Activated CD8-positive, alpha-beta T cell treated with anti-CD3 and anti-CD28 coated beads for 36 hours (primary cell): ENCODE measurements around the gene FAM210A. TPM values are rescaled to one million over a fixed set of nuclear protein-coding genes. Genes with fewer than 3 reads are reported as not detected.

Experiments
- ATAC-seq: fragments of 200-7000 bp; cut with Tn5 transposase; one replicate; pipeline ENCODE4 v1.10.0; 2021; ENCODE audit warnings: mild to moderate bottlenecking, moderate library complexity
- CTCF ChIA-PET: fragments of 350-600 bp; sonication (Branson Sonifier 250); formaldehyde crosslinking; loops from one replicate; lab custom pipeline; 2021; ENCODE audit warnings: antibody characterized with exemption; lab: Charles Lee
- POLR2A ChIA-PET: fragments of 350-600 bp; sonication (Branson Sonifier 250); formaldehyde crosslinking; loops from one replicate; lab custom pipeline; 2021; ENCODE audit warnings: antibody characterized with exemption; lab: Charles Lee
- DNase-seq: peaks from one replicate; pipeline ENCODE4 v3.0.0-alpha.2; 2020
- H3K27ac Mint-ChIP-seq: one replicate; pipeline ENCODE4 v1.8.0; 2021; ENCODE audit warnings: mild to moderate bottlenecking, mixed read lengths
- H3K27me3 Mint-ChIP-seq: one replicate; pipeline ENCODE4 v1.8.0; 2021; ENCODE audit warnings: mixed read lengths
- H3K36me3 Mint-ChIP-seq: one replicate; pipeline ENCODE4 v1.8.0; 2021; ENCODE audit warnings: low read depth, mixed read lengths
- H3K4me1 Mint-ChIP-seq: one replicate; pipeline ENCODE4 v1.8.0; 2021; ENCODE audit warnings: low read depth, mixed read lengths
- H3K4me3 Mint-ChIP-seq: one replicate; pipeline ENCODE4 v1.8.0; 2021; ENCODE audit warnings: mild to moderate bottlenecking, moderate library complexity, mixed read lengths
- H3K9me3 Mint-ChIP-seq: one replicate; pipeline ENCODE4 v1.8.0; 2021; ENCODE audit warnings: mixed read lengths
- intact Hi-C: fragments of 100-400 bp; cut with micrococcal nuclease; formaldehyde crosslinking; loops from one replicate; pipeline ENCODE4 v1.10.0; 2022
- total RNA-seq, 2 experiments: library from RNA; stranded (reverse); gene quantifications; one replicate each; pipeline ENCODE4 v1.2.3, GENCODE V29; 2021
- TF ChIP-seq, protein P1 (sequence below): fragments of 200-600 bp; IDR thresholded peaks from one replicate; pipeline ENCODE4 v1.8.0; 2022; ENCODE audit warnings: antibody characterized with exemption, mild to moderate bottlenecking

The FAM210A gene
- total RNA-seq, 2 experiments from 2014 or later = 57.7 to 64.2 TPM

DNA sequence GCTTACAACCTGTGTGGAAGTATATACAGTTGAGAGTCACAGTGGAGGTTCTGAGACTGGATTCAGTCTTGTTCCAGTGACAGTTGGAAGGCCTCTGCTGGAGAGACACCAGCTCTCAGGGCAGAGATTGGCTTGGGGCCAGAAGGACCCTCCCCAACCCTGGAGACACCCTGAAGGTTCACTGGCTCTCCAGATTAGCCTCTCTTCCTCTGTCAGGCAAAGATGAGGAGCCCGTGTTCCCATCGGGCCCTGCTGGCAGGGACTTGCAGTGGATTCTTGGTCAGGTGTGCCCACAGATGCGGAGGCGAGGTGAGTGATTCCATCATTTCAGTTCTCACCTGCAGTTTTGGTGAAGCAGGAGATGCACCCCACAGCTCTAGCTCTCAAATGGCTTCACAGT is 78.6 kb downstream of the FAM210A start:
- no peak for ATAC-seq

DNA sequence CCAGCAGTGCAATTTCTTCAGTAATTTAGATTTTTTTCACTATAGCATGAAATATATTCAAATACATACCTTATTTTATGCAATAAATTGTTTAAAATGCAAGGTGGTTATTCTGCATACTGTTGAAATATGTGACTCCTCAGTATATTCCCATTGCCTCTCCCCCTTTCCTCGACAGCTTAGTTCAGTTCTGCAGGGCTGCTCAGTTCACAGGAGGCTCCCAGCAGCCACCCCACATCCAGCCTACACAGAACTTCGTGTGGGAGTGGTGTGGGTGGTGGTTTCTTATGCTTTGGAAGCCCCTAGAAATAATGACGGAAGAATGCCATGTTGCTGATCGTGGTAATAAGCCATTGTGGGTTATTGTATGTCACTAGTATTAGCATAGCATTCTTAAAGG is 79.7 kb downstream of the FAM210A start:
- DNase-seq (no peak), ATAC-seq (no peak)
- intact Hi-C loops = no loop called here
- ChIA-PET CTCF (no interaction called here), POLR2A (no interaction called here)
- H3K4me1 Mint-ChIP-seq = no peaks in the 10 kb centered on the region
- no peaks in the 10 kb centered on the region for H3K27me3 Mint-ChIP-seq
- no peak overlapping the region for H3K4me3 Mint-ChIP-seq
- H3K36me3 Mint-ChIP-seq = peaks cover 9% of the 10 kb centered on the region
- TF ChIP-seq, protein P1, sequence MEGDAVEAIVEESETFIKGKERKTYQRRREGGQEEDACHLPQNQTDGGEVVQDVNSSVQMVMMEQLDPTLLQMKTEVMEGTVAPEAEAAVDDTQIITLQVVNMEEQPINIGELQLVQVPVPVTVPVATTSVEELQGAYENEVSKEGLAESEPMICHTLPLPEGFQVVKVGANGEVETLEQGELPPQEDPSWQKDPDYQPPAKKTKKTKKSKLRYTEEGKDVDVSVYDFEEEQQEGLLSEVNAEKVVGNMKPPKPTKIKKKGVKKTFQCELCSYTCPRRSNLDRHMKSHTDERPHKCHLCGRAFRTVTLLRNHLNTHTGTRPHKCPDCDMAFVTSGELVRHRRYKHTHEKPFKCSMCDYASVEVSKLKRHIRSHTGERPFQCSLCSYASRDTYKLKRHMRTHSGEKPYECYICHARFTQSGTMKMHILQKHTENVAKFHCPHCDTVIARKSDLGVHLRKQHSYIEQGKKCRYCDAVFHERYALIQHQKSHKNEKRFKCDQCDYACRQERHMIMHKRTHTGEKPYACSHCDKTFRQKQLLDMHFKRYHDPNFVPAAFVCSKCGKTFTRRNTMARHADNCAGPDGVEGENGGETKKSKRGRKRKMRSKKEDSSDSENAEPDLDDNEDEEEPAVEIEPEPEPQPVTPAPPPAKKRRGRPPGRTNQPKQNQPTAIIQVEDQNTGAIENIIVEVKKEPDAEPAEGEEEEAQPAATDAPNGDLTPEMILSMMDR = no peak
- no peaks in the 10 kb centered on the region for H3K9me3 Mint-ChIP-seq
- H3K27ac Mint-ChIP-seq = no peak overlapping the region

More for the DNA sequence above, 78.6 kb downstream of the FAM210A start:
- Mint-ChIP-seq H3K9me3 (no peaks in the 10 kb centered on the region), H3K4me1 (no peaks in the 10 kb centered on the region), H3K27me3 (no peaks in the 10 kb centered on the region), H3K27ac (no peak overlapping the region), H3K4me3 (no peak overlapping the region), H3K36me3 (peaks cover 9% of the 10 kb centered on the region)
- DNase-seq = no peak
- ChIA-PET CTCF (no interaction called here), POLR2A (no interaction called here)
- TF ChIP-seq, protein P1 = no peak
- intact Hi-C loops = no loop called here

DNA sequence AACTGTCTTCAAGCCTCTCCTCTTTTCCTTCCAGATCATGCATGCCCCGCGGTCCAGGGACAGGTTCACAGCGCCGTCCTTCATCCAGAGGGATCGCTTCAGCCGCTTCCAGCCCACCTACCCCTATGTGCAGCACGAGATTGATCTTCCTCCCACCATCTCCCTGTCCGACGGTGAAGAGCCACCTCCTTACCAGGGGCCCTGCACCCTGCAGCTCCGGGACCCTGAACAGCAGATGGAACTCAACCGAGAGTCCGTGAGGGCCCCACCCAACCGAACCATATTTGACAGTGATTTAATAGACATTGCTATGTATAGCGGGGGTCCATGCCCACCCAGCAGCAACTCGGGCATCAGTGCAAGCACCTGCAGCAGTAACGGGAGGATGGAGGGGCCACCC is 81.3 kb downstream of the FAM210A start:
- Mint-ChIP-seq H3K36me3 (peaks cover 12% of the 10 kb centered on the region), H3K27ac (no peak overlapping the region), H3K27me3 (no peaks in the 10 kb centered on the region), H3K4me3 (no peak overlapping the region), H3K9me3 (no peaks in the 10 kb centered on the region), H3K4me1 (no peaks in the 10 kb centered on the region)
- CTCF ChIA-PET = no interaction called here
- TF ChIP-seq, protein P1 = no peak
- no peak for ATAC-seq
- no peak for DNase-seq
- POLR2A ChIA-PET = no interaction called here
- intact Hi-C loops = no loop called here

DNA sequence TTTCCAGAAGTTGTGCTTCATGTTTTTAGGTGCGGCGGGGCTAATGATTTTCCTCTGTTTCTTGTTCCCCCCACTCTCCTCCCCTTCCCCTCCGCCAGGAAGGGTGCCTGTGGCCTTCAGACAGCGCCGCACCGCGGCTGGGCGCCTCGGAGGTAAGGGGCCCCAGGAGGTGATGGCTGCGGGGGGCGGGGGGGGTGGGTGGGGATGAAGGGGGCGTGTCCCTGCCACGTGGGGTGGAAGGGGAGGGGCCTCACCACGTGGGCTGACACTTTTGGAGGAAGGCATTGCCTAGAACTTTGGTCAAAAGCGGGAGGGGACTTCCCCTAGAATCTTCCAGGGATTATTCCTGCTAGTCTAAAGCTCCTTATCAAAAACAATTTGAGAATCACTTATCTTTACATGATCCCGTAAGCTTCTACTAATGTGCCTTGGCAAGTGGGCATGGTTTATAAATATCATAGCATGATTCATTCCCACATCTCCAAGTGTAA is 83.1 kb downstream of the FAM210A start:
- Mint-ChIP-seq H3K36me3 (peaks cover 12% of the 10 kb centered on the region), H3K9me3 (no peaks in the 10 kb centered on the region), H3K4me3 (no peak overlapping the region), H3K27me3 (no peaks in the 10 kb centered on the region), H3K27ac (no peak overlapping the region), H3K4me1 (no peaks in the 10 kb centered on the region)
- ChIA-PET CTCF (no interaction called here), POLR2A (no interaction called here)
- TF ChIP-seq, protein P1 = no peak
- DNase-seq (no peak), ATAC-seq (no peak)
- intact Hi-C loops = no loop called here

DNA sequence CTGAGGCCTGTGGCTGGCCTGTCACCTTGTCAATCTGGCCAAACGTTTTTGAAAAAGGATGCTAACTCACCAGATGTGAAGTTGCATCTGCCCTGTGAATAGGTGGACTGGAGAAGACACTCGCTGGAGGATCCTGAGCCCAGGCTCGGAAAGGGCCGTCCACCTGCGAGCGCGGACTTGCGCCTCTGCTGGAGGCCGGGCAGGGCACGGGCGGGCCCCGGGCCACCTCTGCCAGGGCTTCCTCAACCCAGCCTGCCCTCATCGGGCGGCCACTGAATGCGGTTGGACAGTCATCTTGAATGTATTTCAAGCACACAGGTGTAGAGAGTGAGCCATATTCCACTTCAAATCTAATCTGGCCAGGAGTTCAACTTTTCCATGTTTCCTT is 83.9 kb downstream of the FAM210A start:
- intact Hi-C loops = no loop called here
- ChIA-PET POLR2A (no interaction called here), CTCF (no interaction called here)
- Mint-ChIP-seq H3K27ac (no peak overlapping the region), H3K4me3 (no peak overlapping the region), H3K36me3 (peaks cover 12% of the 10 kb centered on the region), H3K9me3 (no peaks in the 10 kb centered on the region), H3K4me1 (no peaks in the 10 kb centered on the region), H3K27me3 (no peaks in the 10 kb centered on the region)
- TF ChIP-seq, protein P1 = no peak
- ATAC-seq (no peak), DNase-seq (no peak)
